ENCODE results near the gene ARHGAP21.

DNA sequence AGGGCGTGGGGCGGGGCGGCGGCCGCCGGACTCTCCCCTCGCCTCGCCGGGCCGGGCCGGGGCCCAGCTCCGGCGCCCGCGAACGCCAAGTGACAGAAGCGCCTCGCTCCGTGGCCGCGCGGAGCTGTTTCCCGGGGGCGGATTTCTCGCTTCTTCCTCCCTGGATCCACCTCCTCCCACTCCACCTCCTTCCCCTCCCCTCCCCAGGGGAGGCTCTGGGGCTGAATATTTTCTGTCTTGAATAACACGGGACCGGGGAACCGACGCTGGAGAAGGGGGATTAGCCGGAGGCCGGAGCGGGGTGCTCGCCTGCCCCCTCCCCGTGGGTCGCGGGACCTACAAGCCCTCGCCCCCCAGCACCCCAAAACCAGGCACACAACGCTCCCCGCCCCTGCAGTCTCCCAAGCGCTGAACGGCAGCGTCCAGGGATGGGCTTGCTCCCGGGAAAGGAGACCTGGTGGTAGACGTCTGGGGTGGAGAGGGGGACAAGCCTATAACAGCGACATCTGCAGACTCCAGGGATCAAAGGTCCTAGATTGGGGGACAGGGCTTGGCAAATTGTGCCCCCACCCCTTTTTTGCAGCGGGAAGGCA, at the start of gene ARHGAP21:
- TF ChIP-seq CTCF (IDR thresholded peaks at IDR 0.05): no peak; the same call in 2 of the 3 replicates
- TF ChIP-seq ZFP36 (IDR thresholded peaks at IDR 0.05; ENCODE audit: borderline replicate concordance, partially characterized antibody): no peak
- no peak for TF ChIP-seq RFX5 (IDR thresholded peaks at IDR 0.05)
- TF ChIP-seq RCOR1 (IDR thresholded peaks at IDR 0.05; ENCODE audit: low read depth, low read length): no peak
- no peak for TF ChIP-seq CEBPB (IDR thresholded peaks at IDR 0.05)
- TF ChIP-seq, protein P1, sequence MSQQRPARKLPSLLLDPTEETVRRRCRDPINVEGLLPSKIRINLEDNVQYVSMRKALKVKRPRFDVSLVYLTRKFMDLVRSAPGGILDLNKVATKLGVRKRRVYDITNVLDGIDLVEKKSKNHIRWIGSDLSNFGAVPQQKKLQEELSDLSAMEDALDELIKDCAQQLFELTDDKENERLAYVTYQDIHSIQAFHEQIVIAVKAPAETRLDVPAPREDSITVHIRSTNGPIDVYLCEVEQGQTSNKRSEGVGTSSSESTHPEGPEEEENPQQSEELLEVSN (IDR thresholded peaks at IDR 0.05; ENCODE audit: borderline replicate concordance, low read depth): 0 out of 2 replicates have a peak, but pooled peaks have one; percentile 12
- TF ChIP-seq KDM1A (IDR thresholded peaks at IDR 0.05; ENCODE audit: low read depth): no peak
- TF ChIP-seq NR3C1 (IDR thresholded peaks at IDR 0.05): no peak

All from A549 (cell line).